Neural cell (in vitro differentiated cells): ENCODE results near the gene NAT9. TPM values are rescaled to one million over a fixed set of nuclear protein-coding genes. Genes with fewer than 3 reads are reported as not detected.

Source experiments
- H2AFZ ChIP-seq: fragments of 200-600, 300-800 bp; sonication (generic), shearing (Covaris generic); 2 replicates; pipeline ENCODE4 v1.6.0; 2014; ENCODE audit warnings: low read depth, mild to moderate bottlenecking, antibody characterized with exemption, low read length, moderate library complexity
- H3F3A ChIP-seq: fragments of 200-600 bp; shearing (Covaris generic); 2 replicates; pipeline ENCODE4 v1.6.1; 2016; ENCODE audit warnings: mild to moderate bottlenecking, moderate library complexity, mixed read lengths, antibody characterized with exemption, low read length; ENCODE audit not compliant: insufficient read depth, poor library complexity, severe bottlenecking
- H3K27ac ChIP-seq: fragments of 200-600, 300-800 bp; sonication (generic), shearing (Covaris generic); 2 replicates; pipeline ENCODE4 v1.5.1; 2014; ENCODE audit warnings: mild to moderate bottlenecking, low read length, moderate library complexity
- H3K27me3 ChIP-seq: fragments of 300-800, 200-600 bp; sonication (generic), shearing (Covaris generic); 2 replicates; pipeline ENCODE4 v1.6.0; 2014; ENCODE audit warnings: mild to moderate bottlenecking, low read depth, low read length, moderate library complexity; ENCODE audit not compliant: insufficient read depth
- H3K36me3 ChIP-seq: fragments of 300-800, 200-600 bp; sonication (generic), shearing (Covaris generic); 2 replicates; pipeline ENCODE4 v1.5.1; 2014; ENCODE audit warnings: mild to moderate bottlenecking, antibody characterized with exemption, low read length, moderate library complexity; ENCODE audit not compliant: insufficient read depth
- H3K4me2 ChIP-seq: fragments of 300-800, 200-600 bp; sonication (generic), shearing (Covaris generic); 2 replicates; pipeline ENCODE4 v1.6.0; 2014; ENCODE audit warnings: mild to moderate bottlenecking, low read length
- H3K4me3 ChIP-seq: fragments of 300-800, 200-600 bp; sonication (generic), shearing (Covaris generic); 2 replicates; pipeline ENCODE4 v1.5.1; 2014; ENCODE audit warnings: mild to moderate bottlenecking, low read length, moderate library complexity
- H3K79me2 ChIP-seq: fragments of 200-600 bp; shearing (Covaris generic); replicated peaks from 2 replicates; pipeline ENCODE4 v1.6.0; 2014; ENCODE audit warnings: mild to moderate bottlenecking, low read length, moderate library complexity; ENCODE audit not compliant: insufficient read depth
- H3K9ac ChIP-seq: fragments of 300-800, 200-600 bp; sonication (generic), shearing (Covaris generic); 2 replicates; pipeline ENCODE4 v1.6.1; 2016; ENCODE audit warnings: mild to moderate bottlenecking, low read length, mixed read lengths
- H3K9me2 ChIP-seq: fragments of 200-600 bp; shearing (Covaris generic); 2 replicates; pipeline ENCODE4 v1.6.1; 2016; ENCODE audit warnings: mild to moderate bottlenecking, low read length, mixed read lengths; ENCODE audit not compliant: insufficient read depth
- H3K9me3 ChIP-seq: fragments of 200-600, 300-800 bp; sonication (generic), shearing (Covaris generic); 2 replicates; pipeline ENCODE4 v1.6.1; 2016; ENCODE audit warnings: mild to moderate bottlenecking, mixed run types, low read length, moderate library complexity, mixed read lengths
- H4K20me1 ChIP-seq: fragments of 200-600 bp; shearing (Covaris generic); 2 replicates; pipeline ENCODE4 v1.6.1; 2016; ENCODE audit warnings: mild to moderate bottlenecking, mixed run types; ENCODE audit not compliant: insufficient read depth
- EP300 ChIP-seq: fragments of 450-650 bp; conservative IDR thresholded peaks from 2 replicates; pipeline ENCODE4 v1.6.1; 2014; ENCODE audit warnings: antibody characterized with exemption, mild to moderate bottlenecking, moderate library complexity; ENCODE audit not compliant: poor library complexity, severe bottlenecking
- EZH2 ChIP-seq: fragments of 200-600, 300-800 bp; shearing (Covaris generic), sonication (generic); IDR thresholded peaks from 2 replicates; pipeline ENCODE4 v1.6.1; 2014; ENCODE audit warnings: antibody characterized with exemption, low read length, borderline replicate concordance, mild to moderate bottlenecking; ENCODE audit not compliant: insufficient read depth, poor library complexity, severe bottlenecking
- MXI1 ChIP-seq: fragments of 450-650 bp; conservative IDR thresholded peaks from 2 replicates; pipeline ENCODE4 v1.6.1; 2014; ENCODE audit warnings: antibody characterized with exemption, mild to moderate bottlenecking; ENCODE audit not compliant: poor library complexity, severe bottlenecking
- POLR2AphosphoS5 ChIP-seq: IDR thresholded peaks from 2 replicates; pipeline ENCODE4 v1.6.1; 2012
- RAD21 ChIP-seq: fragments of 450-650 bp; conservative IDR thresholded peaks from 2 replicates; pipeline ENCODE4 v1.6.1; 2014; ENCODE audit warnings: antibody characterized with exemption, mild to moderate bottlenecking, moderate library complexity
- REST ChIP-seq: IDR thresholded peaks from 2 replicates; pipeline ENCODE4 v1.6.1; 2012; ENCODE audit warnings: borderline replicate concordance
- SMC3 ChIP-seq: fragments of 450-650 bp; conservative IDR thresholded peaks from 2 replicates; pipeline ENCODE4 v1.6.1; 2014; ENCODE audit warnings: antibody characterized with exemption, mild to moderate bottlenecking, moderate library complexity; ENCODE audit not compliant: poor library complexity
- TAF1 ChIP-seq: IDR thresholded peaks from 2 replicates; pipeline ENCODE4 v1.6.1; 2012; ENCODE audit warnings: low read depth
- polyA plus RNA-seq: library from polyadenylated mRNA; depleted of rRNA; stranded (reverse); fragments of >200 nt; gene quantifications from 2 replicates; pipeline ENCODE4 v1.2.3, GENCODE V29; 2014
- TF ChIP-seq, protein P1 (sequence below): fragments of 450-650 bp; IDR thresholded peaks from 2 replicates; pipeline ENCODE4 v1.5.1; 2014; ENCODE audit warnings: antibody characterized with exemption, mild to moderate bottlenecking, moderate library complexity; ENCODE audit not compliant: poor library complexity, severe bottlenecking

NAT9 gene
- polyA plus RNA-seq, 1 donor from 2014 or later, result 243 TPM

GRCh38 chr17:74731347-74731605 is 44.9 kb downstream of the NAT9 start:
- no peaks in the 10 kb centered on the region for H3K36me3 ChIP-seq
- H3K9me3 ChIP-seq, result peaks cover 5% of the 10 kb centered on the region
- H2AFZ ChIP-seq, result no peak overlapping the region
- H4K20me1 ChIP-seq, result no peaks in the 10 kb centered on the region
- H3K4me2 ChIP-seq, result no peak overlapping the region
- no peak overlapping the region for H3K4me3 ChIP-seq
- peaks cover 30% of the 10 kb centered on the region for H3K27me3 ChIP-seq
- TF ChIP-seq EP300 (no peak), EZH2 (no peak)
- no peak overlapping the region for H3K9ac ChIP-seq
- H3K9me2 ChIP-seq, result no peaks in the 10 kb centered on the region
- H3K27ac ChIP-seq, result no peak overlapping the region
- H3F3A ChIP-seq, result no peaks in the 10 kb centered on the region
- no peaks in the 10 kb centered on the region for H3K79me2 ChIP-seq

DNA sequence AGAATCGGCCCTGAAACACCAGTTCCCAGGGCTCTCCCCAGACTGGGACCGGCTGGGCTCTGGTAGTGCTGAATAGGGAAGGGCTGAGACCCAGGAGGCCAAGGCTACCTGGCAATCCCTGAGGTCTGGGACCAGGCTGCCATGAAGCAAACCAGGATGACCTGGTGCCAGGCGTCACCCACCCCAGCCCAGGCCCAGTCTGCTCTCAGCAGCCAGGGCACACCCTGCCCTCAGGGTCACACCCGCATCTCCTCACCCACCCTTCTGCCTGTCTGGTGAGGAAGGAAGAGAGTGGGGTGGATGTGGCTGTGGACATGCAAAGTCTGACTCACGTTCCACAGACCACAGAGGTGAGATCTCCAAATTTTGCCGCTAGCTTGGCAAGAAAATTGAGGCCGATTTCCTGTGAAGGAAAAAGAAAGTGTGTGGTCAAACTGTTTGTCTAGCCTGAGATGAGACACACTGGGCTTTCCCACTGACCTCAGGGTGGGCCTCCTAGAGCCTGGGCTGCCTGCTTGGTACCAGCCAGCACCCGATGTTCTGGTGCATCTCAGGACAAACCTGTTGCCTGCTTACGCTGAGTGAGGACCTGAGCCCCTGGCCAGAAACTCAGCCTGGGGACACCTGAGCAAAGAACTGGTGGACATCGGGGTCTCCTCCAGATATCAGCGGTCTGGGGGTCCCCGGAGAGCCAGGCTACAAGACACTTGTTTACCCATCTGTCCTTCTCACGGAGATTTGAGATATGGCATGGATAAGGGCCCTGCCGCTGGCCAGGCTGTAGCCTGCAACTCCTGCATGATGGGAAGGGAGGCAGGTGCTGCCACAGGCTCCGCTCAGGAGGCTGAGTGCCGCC is 45.4 kb downstream of the NAT9 start:
- H3K36me3 ChIP-seq, result no peaks in the 10 kb centered on the region
- peaks cover 5% of the 10 kb centered on the region for H3K9me3 ChIP-seq
- H4K20me1 ChIP-seq, result no peaks in the 10 kb centered on the region
- H3K4me3 ChIP-seq, result no peak overlapping the region
- H3K9me2 ChIP-seq, result no peaks in the 10 kb centered on the region
- peaks cover 25% of the 10 kb centered on the region for H3K27me3 ChIP-seq
- H3K79me2 ChIP-seq, result no peaks in the 10 kb centered on the region
- H2AFZ ChIP-seq, result no peak overlapping the region
- TF ChIP-seq EZH2 (no peak), POLR2AphosphoS5 (no peak), RAD21 (no peak), MXI1 (no peak), TAF1 (no peak), SMC3 (no peak), REST (no peak), EP300 (no peak)
- TF ChIP-seq, protein P1, sequence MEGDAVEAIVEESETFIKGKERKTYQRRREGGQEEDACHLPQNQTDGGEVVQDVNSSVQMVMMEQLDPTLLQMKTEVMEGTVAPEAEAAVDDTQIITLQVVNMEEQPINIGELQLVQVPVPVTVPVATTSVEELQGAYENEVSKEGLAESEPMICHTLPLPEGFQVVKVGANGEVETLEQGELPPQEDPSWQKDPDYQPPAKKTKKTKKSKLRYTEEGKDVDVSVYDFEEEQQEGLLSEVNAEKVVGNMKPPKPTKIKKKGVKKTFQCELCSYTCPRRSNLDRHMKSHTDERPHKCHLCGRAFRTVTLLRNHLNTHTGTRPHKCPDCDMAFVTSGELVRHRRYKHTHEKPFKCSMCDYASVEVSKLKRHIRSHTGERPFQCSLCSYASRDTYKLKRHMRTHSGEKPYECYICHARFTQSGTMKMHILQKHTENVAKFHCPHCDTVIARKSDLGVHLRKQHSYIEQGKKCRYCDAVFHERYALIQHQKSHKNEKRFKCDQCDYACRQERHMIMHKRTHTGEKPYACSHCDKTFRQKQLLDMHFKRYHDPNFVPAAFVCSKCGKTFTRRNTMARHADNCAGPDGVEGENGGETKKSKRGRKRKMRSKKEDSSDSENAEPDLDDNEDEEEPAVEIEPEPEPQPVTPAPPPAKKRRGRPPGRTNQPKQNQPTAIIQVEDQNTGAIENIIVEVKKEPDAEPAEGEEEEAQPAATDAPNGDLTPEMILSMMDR, result no peak
- no peak overlapping the region for H3K9ac ChIP-seq
- H3F3A ChIP-seq, result no peaks in the 10 kb centered on the region
- H3K4me2 ChIP-seq, result no peak overlapping the region
- H3K27ac ChIP-seq, result no peak overlapping the region
